NB4 (cell line): ENCODE measurements around the gene WIF1.

ENCODE experiments used
- CTCF ChIP-seq: IDR thresholded peaks from one replicate; pipeline ENCODE4 v1.5.1; 2012; ENCODE audit warnings: low read depth, low read length
- POLR2A ChIP-seq: IDR thresholded peaks from 2 replicates; pipeline ENCODE4 v1.6.1; 2011; ENCODE audit warnings: mild to moderate bottlenecking; ENCODE audit not compliant: insufficient read length; ENCODE audit errors: extremely low read depth

- no peak for TF ChIP-seq CTCF
- TF ChIP-seq POLR2A, result no peak
These were observed 41.5 kb upstream of the WIF1 start for GRCh38 chr12:65162609-65163008.
